Psoas muscle (tissue), 8 donors: ENCODE results near the gene ROR2. TPM values are rescaled to one million over a fixed set of nuclear protein-coding genes. Genes with fewer than 3 reads are reported as not detected.

ENCODE experiments used
- ATAC-seq, 4 donors: fragments of 200-7000 bp; cut with Tn5 transposase; one replicate each; pipeline ENCODE4 v1.9.1; 2020; ENCODE audit warnings: moderate library complexity in 3 of 4, mild to moderate bottlenecking in 2 of 4
- DNase-seq, 2 donors: peaks; one replicate each; pipeline ENCODE4 v3.0.0-alpha.2; 2020
- H3K27ac ChIP-seq: fragments of 200-600 bp; one replicate; pipeline ENCODE4 v1.8.0; 2022
- H3K27me3 ChIP-seq, 3 donors: fragments of 200-600 bp in 1 of 3; one replicate each; pipeline versions ENCODE4 v1.6.1 to v1.8.0; 2013 to 2022; ENCODE audit warnings: low read length in 2 of 3, mild to moderate bottlenecking in 2 of 3, moderate library complexity in 1 of 3; ENCODE audit not compliant: insufficient read depth in 3 of 3
- H3K36me3 ChIP-seq, 2 donors: fragments of 200-600 bp in 1 of 2; one replicate each; pipeline versions ENCODE4 v1.6.1 to v1.8.0; 2013 to 2022; ENCODE audit warnings: low read depth in 1 of 2, mild to moderate bottlenecking in 1 of 2, moderate library complexity in 1 of 2; ENCODE audit not compliant: insufficient read depth in 1 of 2
- H3K4me1 ChIP-seq: fragments of 200-600 bp; one replicate; pipeline ENCODE4 v1.8.0; 2022
- H3K4me3 ChIP-seq: fragments of 200-600 bp; one replicate; pipeline ENCODE4 v1.8.0; 2022; ENCODE audit warnings: mild to moderate bottlenecking
- H3K9me3 ChIP-seq: fragments of 200-600 bp; one replicate; pipeline ENCODE4 v1.8.0; 2022
- WGBS, 3 donors: extraction: QIAGEN DNeasy Blood & Tissue Kit; methylation state at CpG; one replicate each; pipeline versions ENCODE4 v1.1.6 to v1.1.7; 2013; 5-methylcytosine and 5-hydroxymethylcytosine counted together
- intact Hi-C, 2 donors: fragments of 100-400 bp; cut with DNase I; formaldehyde crosslinking; loops; one replicate each; pipeline versions ENCODE4 v1.11.0 to v1.14.2; 2022
- polyA plus RNA-seq, 3 donors: library from polyadenylated mRNA; stranded (reverse); fragments of 200-250 nt; gene quantifications; one replicate each; pipeline ENCODE4 v1.2.3, GENCODE V29; 2013
- total RNA-seq, 4 donors: library from RNA; stranded (reverse); fragmentation: NEBNext Ultra II Directional in 2 of 4; extraction: Animal tissue kit (Norgen Biotek cat#: 25700) in 2 of 4; gene quantifications; one replicate each; pipeline versions ENCODE4 v1.2.1 to v1.2.4, GENCODE V29; 2021 to 2023
- TF ChIP-seq, protein P1 (sequence below): fragments of 200-600 bp; IDR thresholded peaks from one replicate; pipeline ENCODE4 v1.8.0; 2022; ENCODE audit warnings: antibody characterized with exemption
- donor health status: healthy with polysubstance abuse.
- donor health status: DM: no; HTN: no; CAD: no; lungs with moderate emphysema.
- donor health status: Bipolar disorder and iron deficiency.
- donor health status: healthy.
- donor health status: DM: yes; HTN: yes; CAD: no.
- donor health status: DM: no; HTN: no; CAD: no.
- donor health status: DM: no; HTN: no; CAD: no.
- donor health status: DM: yes; HTN: yes; CAD: no.

ROR2 gene
- total and polyA plus RNA-seq, 7 donors, result 0.05 to 0.52 (median 0.15) TPM

- intact Hi-C loops, result no loop called here
- H3K9me3 ChIP-seq, result no peaks in the 10 kb centered on the region
- WGBS, 3 donors, result 77 to 88% (median 85%) methylated on average over 4 of the region's 4 CpGs
- H3K27me3 ChIP-seq, result no peaks in the 10 kb centered on the region
- H3K4me1 ChIP-seq, result no peaks in the 10 kb centered on the region
- no peak overlapping the region for H3K4me3 ChIP-seq
- H3K36me3 ChIP-seq, result no peaks in the 10 kb centered on the region
- TF ChIP-seq, protein P1, sequence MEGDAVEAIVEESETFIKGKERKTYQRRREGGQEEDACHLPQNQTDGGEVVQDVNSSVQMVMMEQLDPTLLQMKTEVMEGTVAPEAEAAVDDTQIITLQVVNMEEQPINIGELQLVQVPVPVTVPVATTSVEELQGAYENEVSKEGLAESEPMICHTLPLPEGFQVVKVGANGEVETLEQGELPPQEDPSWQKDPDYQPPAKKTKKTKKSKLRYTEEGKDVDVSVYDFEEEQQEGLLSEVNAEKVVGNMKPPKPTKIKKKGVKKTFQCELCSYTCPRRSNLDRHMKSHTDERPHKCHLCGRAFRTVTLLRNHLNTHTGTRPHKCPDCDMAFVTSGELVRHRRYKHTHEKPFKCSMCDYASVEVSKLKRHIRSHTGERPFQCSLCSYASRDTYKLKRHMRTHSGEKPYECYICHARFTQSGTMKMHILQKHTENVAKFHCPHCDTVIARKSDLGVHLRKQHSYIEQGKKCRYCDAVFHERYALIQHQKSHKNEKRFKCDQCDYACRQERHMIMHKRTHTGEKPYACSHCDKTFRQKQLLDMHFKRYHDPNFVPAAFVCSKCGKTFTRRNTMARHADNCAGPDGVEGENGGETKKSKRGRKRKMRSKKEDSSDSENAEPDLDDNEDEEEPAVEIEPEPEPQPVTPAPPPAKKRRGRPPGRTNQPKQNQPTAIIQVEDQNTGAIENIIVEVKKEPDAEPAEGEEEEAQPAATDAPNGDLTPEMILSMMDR, result no peak
- ATAC-seq (no peak), DNase-seq (no peak)
- H3K27ac ChIP-seq, result no peak overlapping the region
Measured at GRCh38 chr9:91756510-91756780, 193.6 kb downstream of the ROR2 start.

DNA sequence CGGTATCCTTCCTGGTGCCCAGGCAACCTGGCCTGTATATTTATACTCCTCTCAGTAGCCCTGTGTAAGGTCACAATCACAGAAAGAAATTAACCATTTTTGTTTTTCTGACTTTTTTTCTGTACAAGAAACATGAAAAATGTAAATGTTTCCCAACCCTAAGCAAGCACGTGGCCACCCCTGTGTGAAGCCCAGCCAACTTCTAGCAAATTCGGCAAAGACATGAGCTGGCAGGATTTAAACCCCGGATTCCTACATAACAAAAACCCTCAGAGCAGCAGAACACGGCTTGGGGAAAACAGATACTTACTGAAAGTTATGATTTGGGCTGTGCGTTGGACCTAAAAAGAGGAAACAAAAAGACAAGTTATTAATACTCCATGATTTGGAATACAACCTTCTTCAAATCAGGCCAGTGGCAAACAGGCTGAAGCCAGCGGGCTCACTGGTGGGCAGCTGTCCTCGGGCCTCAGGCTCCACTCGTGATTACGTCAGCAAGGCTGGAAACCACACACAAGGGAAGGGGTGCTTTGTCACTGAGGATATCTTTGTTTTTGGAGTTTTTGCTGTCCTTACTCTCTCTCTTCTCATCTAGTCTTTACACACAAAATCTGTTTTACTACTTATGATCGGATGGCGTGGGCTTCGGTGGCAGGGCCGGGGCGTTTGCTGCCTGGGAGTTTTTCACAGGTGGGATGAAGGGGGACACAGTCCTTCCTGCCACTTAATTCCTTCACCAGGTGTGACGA lies 194.1 kb downstream of the ROR2 start:
- TF ChIP-seq, protein P1, result no peak
- no peaks in the 10 kb centered on the region for H3K27me3 ChIP-seq
- intact Hi-C loops, result no loop called here
- no peaks in the 10 kb centered on the region for H3K36me3 ChIP-seq
- H3K4me3 ChIP-seq, result no peak overlapping the region
- ATAC-seq (no peak), DNase-seq (no peak)
- H3K4me1 ChIP-seq, result no peaks in the 10 kb centered on the region
- H3K9me3 ChIP-seq, result no peaks in the 10 kb centered on the region
- H3K27ac ChIP-seq, result no peak overlapping the region
- WGBS, 3 donors, result 69 to 72% (median 70%) methylated on average over 16 of the region's 16 CpGs

DNA sequence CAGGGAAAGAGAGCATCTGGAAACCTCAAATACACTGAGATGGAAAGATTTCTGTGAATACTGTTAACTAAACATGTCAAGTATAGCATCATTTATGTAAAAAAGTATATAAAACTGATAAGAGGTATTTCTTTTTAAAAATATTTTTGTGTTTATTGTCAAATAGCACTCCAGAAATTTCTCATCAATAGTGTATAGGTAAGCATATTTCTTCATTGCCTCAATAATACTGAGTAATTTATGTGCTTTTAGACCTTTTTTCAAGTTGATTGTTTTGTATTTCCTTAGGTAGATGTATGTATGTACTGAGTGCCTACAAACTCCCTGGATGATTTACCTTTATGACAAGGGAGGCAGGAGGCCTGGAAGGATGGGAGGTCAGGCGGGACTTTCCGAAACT lies 196.3 kb downstream of the ROR2 start:
- H3K9me3 ChIP-seq, result no peaks in the 10 kb centered on the region
- no peaks in the 10 kb centered on the region for H3K27me3 ChIP-seq
- H3K36me3 ChIP-seq, result no peaks in the 10 kb centered on the region
- no peaks in the 10 kb centered on the region for H3K4me1 ChIP-seq
- ATAC-seq (no peak), DNase-seq (no peak)
- intact Hi-C loops, result no loop called here
- no peak overlapping the region for H3K4me3 ChIP-seq
- 49 to 76% (median 50%) methylated on average over 2 of the region's 2 CpGs for WGBS, 3 donors
- TF ChIP-seq, protein P1, result no peak
- H3K27ac ChIP-seq, result no peak overlapping the region

GRCh38 chr9:91751922-91752321 lies 198.1 kb downstream of the ROR2 start:
- Histone ChIP-seq H3K36me3 (no peaks in the 10 kb centered on the region), H3K9me3 (no peaks in the 10 kb centered on the region), H3K27ac (no peak overlapping the region), H3K4me1 (no peaks in the 10 kb centered on the region), H3K4me3 (no peak overlapping the region), H3K27me3 (no peaks in the 10 kb centered on the region)
- ATAC-seq, result no peak
- TF ChIP-seq, protein P1, result no peak
- 74 to 90% (median 80%) methylated on average over 2 of the region's 2 CpGs for WGBS, 3 donors
- intact Hi-C loops, result no loop called here
- no peak for DNase-seq

GRCh38 chr9:91750343-91750742 lies 199.7 kb downstream of the ROR2 start:
- H3K36me3 ChIP-seq, result no peaks in the 10 kb centered on the region
- no peaks in the 10 kb centered on the region for H3K9me3 ChIP-seq
- no peak overlapping the region for H3K27ac ChIP-seq
- 52 to 62% (median 57%) methylated on average over 6 of the region's 6 CpGs for WGBS, 3 donors
- DNase-seq, result no peak
- ATAC-seq, result no peak
- TF ChIP-seq, protein P1, result no peak
- H3K4me1 ChIP-seq, result no peaks in the 10 kb centered on the region
- no peaks in the 10 kb centered on the region for H3K27me3 ChIP-seq
- H3K4me3 ChIP-seq, result no peak overlapping the region
- intact Hi-C loops, result no loop called here
